NCI-H82 treated with DMSO at 0.1 percent for 48 hours (cell line): ENCODE measurements around the gene ANO1.
"Not testable (repeated sequence)": the region's sequence is repeated elsewhere in the genome, so short reads cannot be mapped to it uniquely, and the experiment has no call there.

Experiments
- DNase-seq: peaks from one replicate; lab custom pipeline; 2025; ENCODE audit not compliant: unreplicated experiment; lab: John Stamatoyannopoulos, UW

The ANO1 gene

GRCh38 chr11:70078095-70078780 lies at the start of gene ANO1:
ANO1 (plus strand) TSS chr11:70078317; CDS start chr11:70078607, 290 bp downstream.
- DNase-seq = no peak

- DNase-seq = no peak
Measured at GRCh38 chr11:70029115-70029860, 48.8 kb upstream of the ANO1 start.

GRCh38 chr11:70029861-70030380 lies 48.2 kb upstream of the ANO1 start:
- DNase-seq = no peak

- no peak for DNase-seq
Measured at GRCh38 chr11:70030412-70030811, 47.7 kb upstream of the ANO1 start.

- DNase-seq = no peak
Measured at GRCh38 chr11:70031631-70032469, 46.3 kb upstream of the ANO1 start.

GRCh38 chr11:70032470-70032795 lies 45.7 kb upstream of the ANO1 start:
- no peak for DNase-seq

GRCh38 chr11:70032943-70033710 lies 45.0 kb upstream of the ANO1 start:
- no peak for DNase-seq

GRCh38 chr11:70033711-70034070 lies 44.4 kb upstream of the ANO1 start:
- DNase-seq = no peak

GRCh38 chr11:70034740-70035365 lies 43.3 kb upstream of the ANO1 start:
- no peak for DNase-seq

- not testable (repeated sequence) for DNase-seq
Measured at GRCh38 chr11:70035665-70036064, 42.5 kb upstream of the ANO1 start.

GRCh38 chr11:70036971-70037882 lies 40.9 kb upstream of the ANO1 start:
- no peak for DNase-seq

- DNase-seq = no peak
Measured at GRCh38 chr11:70038034-70038834, 39.9 kb upstream of the ANO1 start.

- no peak for DNase-seq
Measured at GRCh38 chr11:70040452-70040851, 37.7 kb upstream of the ANO1 start.

- DNase-seq = no peak
Measured at GRCh38 chr11:70040869-70041501, 37.1 kb upstream of the ANO1 start.

- no peak for DNase-seq
Measured at GRCh38 chr11:70043482-70043881, 34.6 kb upstream of the ANO1 start.

GRCh38 chr11:70046089-70046488 lies 32.0 kb upstream of the ANO1 start:
- DNase-seq = no peak

GRCh38 chr11:70048279-70049024 lies 29.7 kb upstream of the ANO1 start:
- DNase-seq = no peak
